T-helper 9 cell (primary cell): ENCODE results near the gene TMEM255B.
"Not testable (repeated sequence)": the region's sequence is repeated elsewhere in the genome, so short reads cannot be mapped to it uniquely, and the experiment has no call there.

Experiments
- DNase-seq: peaks from one replicate; pipeline ENCODE4 v3.0.0-alpha.2; 2020

The TMEM255B gene

DNA sequence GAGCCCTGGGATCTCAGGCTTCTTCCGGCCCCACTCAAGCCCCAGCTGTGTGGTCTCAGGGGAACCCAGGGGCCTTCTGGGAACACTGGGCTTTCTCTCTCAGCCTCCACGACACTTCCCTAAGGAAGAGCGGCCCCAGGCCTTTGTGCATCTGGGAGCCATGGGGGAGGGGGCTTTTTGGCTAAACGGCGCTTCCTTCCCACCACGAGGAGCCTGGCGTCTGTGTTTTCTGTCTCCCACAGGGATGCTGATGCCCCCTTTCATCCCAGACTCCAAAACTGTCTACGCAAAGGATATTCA lies 24.2 kb upstream of the TMEM255B start:
- DNase-seq = no peak

DNA sequence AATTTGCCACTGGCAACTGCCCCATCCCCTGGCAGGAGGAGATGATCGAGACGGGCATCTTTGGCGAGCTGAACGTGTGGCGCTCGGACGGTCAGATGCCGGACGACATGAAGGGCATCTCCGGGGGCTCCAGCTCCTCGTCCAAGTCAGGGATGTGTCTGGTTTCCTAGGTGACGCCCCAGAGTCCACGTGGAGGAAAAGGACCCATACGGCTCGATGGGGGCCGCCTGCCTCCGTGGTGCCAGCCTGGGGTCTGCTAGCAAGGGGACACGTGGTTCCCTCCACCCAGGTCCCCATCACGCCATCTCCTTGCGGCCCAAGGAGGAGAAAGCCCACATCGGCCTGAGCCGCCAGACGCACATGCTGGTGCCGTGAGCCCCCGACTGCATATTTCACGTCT lies 23.8 kb upstream of the TMEM255B start:
- DNase-seq = no peak

DNA sequence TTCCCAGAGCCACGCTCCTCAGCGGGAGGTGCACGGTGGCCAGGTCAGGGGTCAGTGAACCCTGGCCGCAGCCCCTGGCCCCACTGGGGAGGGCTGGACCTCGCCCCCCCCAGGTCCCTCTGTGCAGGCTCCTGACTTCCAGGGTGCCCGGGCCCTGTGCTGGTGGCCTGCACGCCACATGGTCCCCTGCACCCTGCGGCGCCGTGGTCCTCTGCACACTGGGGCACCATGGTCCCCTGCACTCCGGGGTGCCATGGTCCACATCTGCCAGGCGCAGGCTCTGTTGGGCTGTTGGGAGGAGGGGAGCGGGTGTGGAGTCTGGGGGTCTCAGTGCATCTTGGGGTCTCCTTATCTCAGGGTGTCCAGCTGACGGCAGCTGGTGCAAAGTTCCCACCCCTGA lies 23.3 kb upstream of the TMEM255B start:
- DNase-seq = no peak

DNA sequence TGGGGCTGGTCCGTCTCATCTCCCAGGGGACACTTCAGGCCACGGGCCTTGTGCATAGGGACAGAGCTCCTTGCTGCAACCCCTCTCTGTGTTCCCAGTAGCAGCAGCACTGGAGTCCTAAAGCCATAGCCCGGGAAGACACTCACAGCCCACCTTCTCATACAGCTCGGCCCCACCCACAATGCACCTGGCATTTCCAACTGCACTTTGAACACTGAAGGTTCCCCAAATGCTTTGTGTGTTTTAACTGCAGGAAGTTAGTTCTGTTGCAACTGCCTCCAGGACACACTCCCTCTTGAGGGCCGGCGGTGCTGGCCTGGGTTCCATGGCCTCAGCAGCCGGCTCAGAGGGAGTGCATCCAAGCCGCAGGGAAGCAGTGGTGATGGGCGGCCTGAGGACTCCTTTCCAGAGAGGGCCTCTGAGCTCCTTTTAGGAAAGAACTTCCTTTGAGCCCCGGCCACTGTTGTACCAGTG lies 22.7 kb upstream of the TMEM255B start:
- no peak for DNase-seq

DNA sequence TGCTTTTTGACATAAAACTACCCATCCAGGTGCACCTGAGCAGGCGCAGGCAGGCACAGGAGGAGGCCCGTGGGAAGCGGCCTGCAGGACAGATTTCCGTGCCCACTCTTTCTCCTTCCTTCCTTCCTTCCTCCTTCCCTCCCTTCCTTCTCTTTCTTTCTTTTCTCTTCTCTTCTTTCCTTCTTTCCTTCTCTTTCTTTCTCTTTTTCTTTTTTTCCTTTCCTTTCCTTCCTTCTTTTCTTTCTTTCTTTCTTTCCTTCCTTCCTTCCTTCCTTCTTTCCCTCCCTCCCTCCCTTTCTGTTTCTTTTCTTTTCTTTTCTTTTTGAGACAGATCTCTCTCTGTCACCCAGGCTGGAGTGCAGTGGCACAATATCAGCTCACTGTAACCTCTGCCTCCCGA lies 21.2 kb upstream of the TMEM255B start:
- no peak for DNase-seq

DNA sequence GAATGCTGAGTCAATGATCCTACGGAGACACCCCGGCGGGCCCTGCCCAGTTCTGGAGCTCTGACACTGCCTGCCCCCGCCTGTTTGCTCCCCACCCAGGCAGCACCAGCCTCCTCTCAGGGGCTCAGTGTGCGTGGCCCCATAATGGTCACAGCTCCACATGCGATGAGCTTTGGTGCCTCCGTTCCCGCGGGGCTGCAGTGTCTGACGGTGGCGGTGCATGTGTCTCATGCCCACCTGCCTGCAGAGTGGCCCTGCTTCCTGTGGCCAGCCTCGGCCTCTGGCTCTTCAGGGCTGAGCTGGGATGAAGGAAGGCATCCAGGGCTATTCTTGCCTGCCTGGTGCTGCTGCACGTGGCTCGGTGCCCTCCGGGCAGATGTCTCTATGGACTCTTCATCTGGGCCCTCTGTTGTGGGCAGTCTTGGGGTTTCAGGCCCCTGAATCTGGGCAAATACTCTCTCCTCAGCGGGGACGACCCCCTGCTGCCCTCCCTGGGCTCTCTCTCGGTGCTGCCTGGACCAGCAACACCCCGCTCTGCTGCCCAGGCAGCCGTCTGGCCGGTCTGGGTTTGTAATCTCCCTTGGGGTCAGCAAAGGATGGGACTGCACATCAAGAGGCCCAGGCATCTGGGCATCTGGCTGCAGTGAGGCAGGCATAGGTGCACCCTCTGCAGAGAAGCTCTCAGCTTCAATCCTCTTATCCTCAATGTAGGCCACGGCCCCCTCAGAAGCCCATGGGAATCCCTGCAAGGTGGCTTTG lies 19.3 kb upstream of the TMEM255B start:
- DNase-seq = no peak

DNA sequence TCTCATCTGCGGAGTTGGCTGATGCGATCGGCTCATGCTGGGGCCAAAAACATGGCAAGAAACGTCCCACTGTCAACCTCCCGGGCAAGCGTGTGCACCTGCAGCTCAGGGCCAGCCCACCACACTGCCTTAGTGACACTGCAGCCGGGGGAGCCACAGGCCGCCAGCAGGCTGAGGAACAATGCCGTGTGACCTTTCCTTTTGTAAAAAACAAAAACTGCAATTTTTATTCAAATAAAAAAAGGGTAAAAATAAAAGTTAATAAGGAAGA lies 18.8 kb upstream of the TMEM255B start:
- no peak for DNase-seq

DNA sequence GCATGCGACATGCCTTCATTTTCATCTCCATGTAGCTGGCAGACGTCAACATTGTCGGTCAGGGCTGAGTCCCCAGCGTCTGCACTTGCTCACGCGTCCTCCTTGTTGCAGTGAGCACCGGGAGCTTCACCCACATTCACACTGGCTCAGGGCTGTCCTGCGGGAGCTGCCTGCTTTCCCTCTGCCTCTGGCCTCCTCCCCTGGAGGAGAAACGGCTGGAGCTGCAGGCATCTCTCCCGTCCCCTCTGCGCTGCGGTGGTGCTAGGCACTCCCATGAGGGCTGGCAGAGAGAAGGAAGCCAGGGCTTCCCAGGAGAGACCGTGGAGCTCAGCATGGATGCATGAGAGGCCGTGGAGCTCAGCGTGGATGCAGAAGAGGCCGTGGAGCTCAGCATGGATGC lies 18.4 kb upstream of the TMEM255B start:
- no peak for DNase-seq

DNA sequence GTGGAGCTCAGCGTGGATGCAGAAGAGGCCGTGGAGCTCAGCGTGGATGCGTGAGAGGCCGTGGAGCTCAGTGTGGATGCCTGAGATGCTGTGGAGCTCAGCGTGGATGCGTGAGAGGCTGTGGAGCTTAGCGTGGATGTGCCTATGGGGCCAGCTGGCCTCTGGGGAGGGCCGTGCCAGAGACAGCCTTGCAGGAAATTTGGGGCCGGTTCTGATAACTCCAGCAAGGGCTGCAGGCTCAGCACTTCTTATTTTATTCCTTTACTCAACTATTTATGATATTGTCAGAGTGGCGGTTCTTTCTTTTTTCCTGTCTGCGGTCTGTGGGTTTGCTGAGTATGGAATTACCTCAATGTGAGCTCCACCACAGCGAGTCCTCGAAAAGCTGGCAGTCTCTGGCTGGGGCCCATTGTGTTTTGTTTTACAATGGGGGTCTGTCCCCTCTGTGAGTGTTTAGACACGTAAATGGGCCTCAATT lies 17.8 kb upstream of the TMEM255B start:
- DNase-seq = no peak

DNA sequence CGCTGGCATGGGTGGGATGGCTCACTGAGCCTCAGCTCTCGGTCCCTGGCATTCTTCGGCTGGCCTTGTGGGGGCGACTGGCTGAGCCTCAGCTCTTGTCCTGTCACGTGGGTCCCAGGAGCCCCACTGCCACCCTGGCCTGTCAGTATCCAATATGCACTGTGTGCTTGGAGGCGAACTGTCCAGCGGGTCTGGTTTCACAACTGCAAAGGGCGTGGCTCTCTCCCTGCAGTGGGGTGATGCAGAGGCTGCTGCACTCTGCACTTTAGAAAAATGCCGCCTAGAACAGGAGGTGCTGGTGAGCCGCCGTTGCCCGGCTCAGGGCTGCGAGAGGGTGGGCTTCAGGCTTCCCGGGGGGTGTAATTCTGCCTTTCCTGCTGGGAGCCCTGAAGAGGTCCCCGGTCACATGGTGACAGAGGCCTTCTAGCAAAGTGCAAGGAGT lies 17.0 kb upstream of the TMEM255B start:
- no peak for DNase-seq

DNA sequence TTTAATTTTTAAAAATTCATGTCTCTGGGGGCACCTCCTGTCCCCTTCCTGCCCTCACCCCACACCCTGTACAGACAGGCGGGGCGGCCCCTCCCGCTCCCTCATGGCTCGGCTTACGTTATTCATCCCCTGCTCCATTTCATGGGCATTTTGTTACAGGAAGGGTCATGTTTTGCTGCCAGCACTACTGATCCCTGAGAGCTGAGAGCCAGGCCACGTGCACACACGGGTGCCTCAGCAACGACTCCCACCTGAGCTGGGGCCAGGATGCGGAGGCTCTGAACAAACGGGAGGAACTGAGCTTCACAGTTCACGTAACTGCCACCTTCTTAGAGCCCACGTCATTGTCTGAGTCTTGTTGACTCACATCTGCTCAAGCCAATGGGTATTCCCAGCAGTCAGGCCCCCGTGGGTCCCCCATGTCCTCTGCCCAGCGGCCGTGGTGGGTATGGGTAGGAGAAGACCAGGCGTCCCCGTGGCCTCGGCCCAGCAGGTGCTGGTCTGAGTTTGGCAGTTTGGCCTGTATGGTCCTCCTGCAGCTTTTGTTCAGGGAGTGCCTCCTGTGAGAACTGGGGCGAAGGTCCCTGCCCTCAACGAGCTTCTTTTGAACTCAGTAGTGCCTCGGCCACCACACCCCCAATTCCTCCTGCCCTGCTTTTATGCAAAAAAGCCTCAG lies 16.4 kb upstream of the TMEM255B start:
- DNase-seq = no peak

DNA sequence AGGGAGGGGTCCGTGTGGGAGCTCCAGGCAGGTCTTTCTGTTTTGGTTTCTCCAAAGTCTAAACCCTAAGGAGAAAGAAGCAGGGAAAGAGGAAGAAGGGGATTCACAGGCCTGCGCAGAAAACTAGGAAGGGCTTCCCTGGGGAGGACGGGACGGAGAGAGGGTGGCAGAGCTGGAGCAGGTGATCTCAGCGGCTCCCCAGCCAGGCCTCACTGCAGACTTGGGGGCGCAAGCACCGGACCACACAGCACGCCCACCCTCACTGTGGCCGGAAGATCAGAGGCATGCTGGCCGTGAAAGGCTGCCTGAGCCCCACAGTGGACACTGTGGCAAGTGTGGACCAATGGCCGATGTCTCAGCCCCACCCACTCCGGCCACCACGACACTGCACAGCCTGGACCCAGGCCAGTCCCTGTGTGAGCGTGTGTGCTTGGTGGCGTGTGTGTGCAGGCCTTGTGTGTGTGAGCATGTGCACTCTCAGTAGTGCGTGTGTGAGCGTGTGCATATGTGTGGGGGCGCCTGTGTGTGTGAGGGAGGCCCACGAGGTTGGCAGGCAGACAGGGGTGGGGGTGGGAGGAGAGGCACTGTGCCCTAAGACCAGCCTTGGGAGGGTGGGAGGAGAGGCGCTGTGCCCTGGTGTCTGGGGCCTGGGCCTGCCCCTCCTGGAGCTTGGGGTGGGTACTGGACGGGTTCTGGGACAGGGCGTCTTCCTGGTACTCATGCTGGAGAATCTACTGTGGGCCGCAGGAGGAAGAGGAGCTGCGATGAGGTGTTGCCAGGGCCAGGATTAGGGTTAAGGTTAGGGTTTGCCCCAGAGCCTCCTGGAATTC lies 15.4 kb upstream of the TMEM255B start:
- no peak for DNase-seq

DNA sequence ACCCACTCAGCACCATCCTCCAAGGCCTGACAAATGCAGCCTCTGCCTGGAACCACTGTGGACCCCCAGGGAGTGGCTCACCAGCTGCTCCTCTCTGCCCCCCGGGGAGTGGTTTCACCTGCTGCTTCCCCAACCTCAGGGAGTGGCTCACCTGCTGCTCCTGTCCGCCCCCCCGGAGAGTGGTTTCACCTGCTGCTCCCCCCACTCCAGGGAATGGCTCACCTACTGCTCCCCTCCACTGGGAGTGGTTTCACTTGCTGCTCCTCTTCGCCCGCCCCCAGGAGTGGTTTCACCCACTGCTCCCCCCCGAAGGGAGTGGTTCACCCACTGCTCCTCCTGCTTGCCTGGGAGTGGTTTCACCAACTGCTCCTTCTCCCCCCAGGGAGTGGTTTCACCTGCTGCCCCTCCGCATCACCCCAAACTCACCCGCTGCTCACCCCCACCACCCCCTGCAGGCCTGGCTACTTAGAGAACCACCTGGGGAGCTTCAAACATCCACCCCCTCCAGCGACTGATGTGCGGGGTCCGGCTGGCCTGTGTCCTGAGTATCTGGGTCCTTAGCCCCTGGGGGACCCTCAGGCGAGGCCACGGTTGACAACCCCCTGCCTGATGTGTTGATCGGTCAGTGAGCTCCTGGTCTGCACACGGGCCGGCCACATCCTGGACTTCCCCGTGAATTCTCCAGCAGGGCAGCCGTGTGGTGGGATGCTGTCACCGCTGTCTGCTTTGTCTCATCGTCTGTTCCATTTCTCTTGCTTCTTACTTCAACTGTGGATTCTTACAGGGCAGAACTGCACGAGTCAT lies 14.6 kb upstream of the TMEM255B start:
- DNase-seq = no peak

DNA sequence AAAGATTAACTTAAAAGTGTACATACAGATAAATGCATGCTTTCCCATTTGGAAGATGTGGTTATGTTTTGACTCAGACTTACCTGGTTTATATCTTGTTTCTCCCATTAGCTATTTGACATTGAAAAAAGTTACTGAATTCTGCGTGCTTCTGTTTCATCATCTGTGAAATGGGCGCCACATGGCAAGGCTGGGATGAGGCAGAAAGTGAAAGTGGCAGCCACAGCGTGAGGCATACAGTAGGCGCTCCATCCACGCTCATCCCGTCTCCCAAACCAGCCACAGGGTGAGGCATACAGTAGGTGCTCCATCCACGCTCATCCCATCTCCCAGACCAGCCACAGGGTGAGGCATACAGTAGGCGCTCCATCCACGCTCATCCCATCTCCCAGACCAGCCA lies 14.0 kb upstream of the TMEM255B start:
- DNase-seq = no peak

DNA sequence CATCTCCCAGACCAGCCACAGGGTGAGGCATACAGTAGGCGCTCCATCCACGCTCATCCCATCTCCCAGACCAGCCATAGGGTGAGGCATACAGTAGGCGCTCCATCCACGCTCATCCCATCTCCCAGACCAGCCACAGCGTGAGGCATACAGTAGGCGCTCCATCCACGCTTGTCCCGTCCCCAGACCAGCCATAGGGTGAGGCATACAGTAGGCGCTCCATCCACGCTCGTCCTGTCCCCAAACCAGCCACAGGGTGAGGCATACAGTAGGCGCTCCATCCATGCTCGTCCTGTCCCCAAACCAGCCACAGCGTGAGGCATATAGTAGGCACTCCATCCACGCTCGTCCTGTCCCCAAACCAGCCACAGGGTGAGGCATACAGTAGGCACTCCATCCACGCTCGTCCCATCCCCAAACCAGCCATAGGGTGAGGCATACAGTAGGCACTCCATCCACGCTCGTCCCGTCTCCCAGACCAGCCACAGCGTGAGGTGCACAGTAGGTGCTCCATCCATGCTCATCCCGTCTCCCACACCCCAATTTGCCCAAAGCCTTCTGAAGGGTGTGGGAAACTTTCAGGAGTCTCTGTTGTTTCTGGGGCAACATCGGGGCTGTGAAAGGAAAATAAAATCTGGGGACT lies 13.4 kb upstream of the TMEM255B start:
- not testable (repeated sequence) for DNase-seq

DNA sequence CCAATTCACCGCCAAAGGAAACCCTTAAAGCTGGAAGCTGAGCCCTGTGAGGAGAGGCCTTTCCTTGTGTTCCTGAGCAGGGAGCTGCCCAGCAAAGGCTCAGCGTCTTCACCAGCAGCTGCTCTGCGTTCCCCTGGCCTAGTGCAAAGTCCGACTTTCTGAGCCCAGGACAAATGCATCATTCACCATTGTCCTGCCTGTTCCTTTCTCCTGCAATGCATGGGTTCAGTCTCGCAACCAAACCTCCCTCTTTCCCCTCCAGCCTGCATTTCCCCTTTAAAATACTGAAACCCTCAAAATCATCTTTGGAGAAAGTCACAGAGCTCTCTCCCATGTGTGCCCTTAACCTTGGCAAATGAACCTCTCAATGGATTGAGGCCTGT lies 12.9 kb upstream of the TMEM255B start:
- no peak for DNase-seq

DNA sequence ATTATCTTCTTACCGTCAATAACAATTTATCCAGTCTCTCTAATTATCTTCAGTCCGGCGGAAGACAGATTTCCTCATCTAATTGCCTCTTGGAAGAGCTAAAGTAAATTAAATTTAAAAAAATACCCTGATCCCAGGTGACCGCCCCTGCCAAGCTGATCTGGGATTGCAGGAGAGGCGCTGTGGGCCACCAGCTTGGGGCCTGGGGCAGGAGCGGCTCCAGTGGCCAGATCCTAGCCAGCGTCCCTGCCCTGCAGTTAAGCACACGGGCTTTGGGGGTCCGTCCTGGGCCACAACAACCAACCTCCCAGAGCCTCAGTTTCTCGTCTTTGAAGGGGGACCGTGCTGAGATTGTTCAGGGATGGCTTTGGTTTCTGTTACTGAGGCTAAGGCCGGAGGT lies 12.4 kb upstream of the TMEM255B start:
- no peak for DNase-seq

DNA sequence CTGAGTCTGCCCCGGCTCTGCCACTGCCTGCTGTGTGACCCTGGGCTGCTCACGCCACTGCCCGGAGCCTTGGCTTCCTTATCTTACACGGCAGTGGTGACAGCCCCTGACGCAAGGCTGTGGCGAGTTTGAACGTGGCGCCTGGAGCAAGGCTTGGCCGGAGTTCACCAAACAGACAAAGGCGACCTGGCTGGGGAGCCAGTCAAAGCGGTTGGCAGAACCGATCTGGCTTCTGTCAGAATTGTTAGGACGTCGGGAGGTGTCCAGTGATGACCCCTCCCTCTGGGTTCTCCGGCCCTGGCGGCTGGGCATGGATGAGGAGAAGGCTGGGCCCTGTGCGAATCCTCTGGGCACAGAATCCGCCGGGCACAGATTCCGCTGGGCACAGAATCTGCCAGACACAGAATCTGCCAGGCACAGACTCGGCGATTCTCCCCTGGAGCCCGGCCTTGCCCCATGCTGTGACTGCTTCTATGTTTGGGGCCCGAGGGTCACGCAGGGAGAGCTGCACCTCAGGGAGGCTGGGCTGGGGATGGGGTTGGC lies 11.7 kb upstream of the TMEM255B start:
- DNase-seq = no peak

DNA sequence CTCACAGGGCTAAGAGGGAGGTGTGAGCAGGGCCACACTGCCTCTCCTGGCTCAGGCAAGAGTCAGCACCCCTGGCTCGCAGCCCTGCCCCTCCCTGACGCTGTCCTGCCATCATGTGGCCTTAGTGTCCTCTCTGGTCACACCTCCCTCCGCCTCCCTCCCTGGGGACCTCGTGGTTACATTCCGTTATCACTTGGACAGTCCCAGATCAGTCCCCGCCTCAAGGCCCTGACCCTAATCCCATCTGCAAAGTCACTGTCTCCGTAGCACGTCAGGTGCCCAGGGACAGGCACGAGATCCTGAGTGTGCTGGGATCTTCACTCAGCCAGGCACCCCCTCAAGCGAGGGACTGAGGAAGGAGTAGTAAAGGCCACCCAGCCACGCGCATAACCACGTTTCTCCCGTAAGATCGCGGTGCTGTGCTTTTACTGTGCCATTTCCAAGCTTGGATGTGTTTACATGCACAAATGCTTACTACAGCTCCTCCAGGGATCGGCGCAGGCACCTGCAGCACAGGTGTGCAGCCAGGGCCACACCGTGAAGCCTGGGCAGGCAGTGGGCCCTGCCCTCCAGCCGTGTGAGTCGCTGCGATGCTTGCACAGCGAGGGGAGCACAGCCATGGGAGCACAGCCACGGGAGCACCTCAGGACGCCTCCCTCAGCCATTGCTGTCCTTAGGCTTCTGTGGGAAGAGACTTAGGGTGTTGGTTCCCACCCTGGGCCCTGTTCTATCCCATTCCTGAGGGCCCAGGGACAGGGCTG lies 10.7 kb upstream of the TMEM255B start:
- DNase-seq = no peak

DNA sequence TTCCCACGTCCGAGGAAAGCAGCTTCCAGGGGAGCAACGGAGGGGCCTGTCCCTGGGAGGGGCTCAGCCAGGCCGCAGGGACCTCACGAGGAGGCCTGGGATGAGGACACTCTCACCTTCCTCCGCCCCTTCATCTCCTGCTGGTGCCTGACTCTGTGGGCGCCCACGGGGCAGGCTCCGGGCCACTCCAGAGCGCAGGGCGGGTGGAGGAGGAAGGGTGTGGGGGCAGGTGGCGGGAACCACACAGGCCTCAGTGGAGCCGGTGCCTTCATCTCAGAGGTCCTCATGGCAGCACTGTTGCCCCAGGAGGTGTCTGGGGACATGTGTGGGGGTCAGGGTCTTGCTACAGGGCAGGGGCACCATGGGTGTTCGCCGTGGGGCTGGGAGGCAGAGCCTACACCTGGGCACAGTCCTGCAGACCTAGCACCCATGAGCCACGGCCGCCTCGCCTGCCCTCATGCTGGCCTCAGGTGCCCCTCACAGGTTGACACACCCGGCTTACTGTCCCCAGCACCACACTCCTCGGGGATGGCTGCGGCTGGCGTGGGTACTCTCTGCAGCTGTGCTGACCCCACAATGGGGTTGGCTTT lies 10.1 kb upstream of the TMEM255B start:
- DNase-seq = no peak

DNA sequence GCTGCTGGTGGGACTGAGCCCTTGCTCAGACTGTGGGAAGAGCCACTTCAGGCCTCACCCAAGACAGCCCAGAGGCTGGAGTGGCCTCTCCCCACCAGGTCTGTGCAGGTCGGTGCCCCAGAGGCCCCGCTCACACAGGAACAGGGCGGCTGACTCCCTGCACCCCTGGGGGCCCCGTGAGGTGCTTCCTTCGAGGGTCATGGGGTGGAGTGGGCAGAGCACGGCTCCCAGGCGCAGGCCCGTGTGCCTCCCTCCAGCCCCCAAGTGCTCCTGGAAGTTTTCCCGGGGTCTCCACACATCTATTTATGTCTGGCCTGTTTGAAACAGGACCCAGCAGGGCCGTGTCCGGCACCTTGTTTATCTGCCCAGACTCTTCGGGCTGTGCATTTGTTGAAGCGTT lies 9.5 kb upstream of the TMEM255B start:
- DNase-seq = no peak
